Activated CD4-positive, CD25-positive, alpha-beta regulatory T cell (primary cell): ENCODE results near the gene SSH2.

ENCODE experiments used
- DNase-seq, 4 experiments: peaks; one replicate each; lab custom pipeline; 2025; lab: John Stamatoyannopoulos, UW

SSH2 gene

DNA sequence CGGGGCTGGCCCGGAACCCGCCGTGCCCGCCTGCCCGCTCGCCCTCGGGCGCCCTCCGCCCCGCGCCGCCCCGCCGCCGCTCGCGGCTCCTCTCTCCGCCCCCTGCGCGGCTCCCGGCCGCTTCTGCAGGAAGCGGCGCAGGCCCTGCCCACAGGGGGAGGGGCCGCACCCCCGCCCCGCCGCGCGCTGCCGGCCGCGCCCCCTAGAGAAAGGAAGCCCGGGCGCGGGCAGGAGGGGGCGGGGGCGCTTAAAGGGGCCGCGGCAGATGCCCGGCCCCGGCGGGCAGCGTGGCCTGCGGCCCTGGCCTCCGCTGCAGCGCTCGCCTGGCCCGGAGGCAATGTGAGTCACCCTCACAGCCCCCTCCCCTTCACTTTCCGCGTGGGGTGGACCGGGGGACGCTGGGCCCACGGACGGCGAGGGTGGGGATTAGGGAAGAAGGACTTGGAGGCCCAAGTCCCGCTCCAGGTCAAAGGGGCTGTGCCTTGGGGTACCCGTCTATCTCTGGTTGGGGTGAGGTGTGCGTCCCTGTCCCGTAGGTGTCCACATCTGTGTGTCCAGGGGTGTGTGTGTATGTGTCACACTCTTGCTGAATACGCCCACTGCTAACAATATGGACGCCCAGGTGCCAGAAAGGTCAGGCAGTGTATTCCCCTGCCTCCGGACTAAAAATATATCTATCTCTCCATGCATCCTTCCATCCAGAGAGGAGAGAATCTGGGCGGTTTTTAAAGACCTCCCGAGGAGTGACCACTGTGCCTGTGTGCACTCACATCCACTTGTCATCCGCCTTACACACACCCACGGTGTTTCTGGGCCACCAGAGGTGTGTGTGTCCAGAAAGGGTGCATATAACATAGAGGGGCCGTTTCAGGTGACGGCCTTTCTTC lies 340.3 kb downstream of the SSH2 start, which contains the start of gene GIT1:
Gene GIT1, minus strand, starts transcription at position 125 of the 887 bp plus-strand sequence. CDS start 270 bp downstream, outside the sequence.
- DNase-seq: peak; percentile 56 to 83 (median 74)

DNA sequence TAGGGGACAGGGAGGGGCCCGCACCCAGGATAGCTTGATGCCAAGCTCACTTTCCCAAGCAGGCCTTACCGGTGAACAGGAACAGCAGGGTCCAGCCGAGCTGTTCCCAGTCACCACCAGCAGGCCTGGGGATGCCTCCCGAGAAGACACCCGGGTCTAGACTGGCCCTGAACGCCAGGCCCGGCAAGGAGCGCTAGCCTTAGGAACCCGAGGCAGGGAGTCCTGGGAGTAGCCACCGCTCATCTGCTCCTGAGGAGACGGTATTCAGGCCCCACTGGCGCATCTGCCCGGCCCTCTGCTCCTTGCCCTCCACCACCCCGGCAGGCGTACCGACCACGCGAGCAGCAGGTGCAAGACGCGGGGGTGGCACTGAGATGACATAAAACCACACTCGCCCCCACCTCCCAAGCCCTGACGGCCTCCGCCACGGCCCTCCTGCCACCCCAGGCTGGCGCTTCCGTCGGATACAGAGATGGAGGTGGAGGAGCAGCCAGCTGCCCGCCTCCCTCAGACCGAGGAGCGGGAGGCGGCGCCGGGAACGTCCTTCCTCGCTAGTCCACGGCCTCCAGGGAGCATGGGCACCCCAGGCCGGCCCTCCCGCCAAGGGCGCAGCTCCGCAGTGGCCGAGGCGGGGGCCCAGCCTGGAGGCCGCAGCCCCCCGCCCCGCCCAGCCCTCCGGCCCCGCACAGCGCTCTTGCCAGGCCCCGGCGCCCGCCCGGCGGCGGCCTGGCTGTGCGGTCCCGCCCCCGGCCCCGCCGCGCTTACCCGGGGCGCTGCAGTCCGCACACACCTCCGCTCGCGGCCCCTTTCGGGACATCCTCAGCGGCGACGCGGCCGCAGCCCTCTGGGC lies 341.2 kb downstream of the SSH2 start:
- peak in 1 of 4 experiments; percentile 22 for DNase-seq

DNA sequence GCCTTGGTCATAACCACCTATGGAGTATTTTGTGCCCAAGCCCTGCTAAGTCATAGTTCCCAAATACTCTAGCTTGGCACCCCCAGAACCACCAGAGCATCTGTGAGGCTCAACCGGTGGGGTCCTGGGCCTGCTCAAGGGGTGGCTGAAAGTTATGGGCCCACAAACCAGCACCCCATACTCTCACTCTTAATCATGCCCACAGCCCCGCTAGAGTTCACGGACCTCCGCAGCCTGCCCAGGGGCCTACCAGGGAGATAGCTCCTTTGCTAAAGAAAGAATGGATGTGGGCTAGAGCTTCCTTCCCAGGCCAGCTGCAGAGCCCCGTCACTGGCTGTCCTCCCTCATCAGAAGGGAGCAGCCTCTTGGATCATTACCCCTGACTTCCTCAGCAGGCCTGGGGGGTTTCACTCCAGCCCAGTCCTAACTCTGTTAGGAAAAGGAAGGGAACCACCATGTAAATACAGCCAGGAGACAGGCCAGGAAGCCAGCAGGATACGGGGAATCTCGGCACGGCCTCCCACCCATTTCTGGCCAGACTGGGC lies 341.9 kb downstream of the SSH2 start:
- no peak for DNase-seq

DNA sequence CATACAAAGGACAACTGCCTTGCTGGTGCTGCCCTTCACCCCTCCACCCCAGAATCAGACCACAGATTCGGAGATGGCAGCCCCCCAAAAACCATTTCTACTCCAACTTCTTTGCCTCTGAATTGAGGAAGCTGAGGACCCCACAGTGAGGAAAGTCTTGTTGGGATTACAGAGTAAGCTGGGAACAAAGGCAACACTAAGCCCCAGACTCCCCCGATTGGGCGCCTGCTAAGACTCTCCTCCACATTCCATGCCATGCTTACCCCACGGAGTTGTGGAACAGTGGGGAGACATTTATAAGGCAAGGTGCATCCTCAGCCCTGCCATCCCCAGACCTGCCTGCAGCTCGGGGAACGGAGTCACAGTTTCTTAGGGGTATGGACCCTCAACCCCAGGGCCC lies 342.4 kb downstream of the SSH2 start:
- no peak for DNase-seq

DNA sequence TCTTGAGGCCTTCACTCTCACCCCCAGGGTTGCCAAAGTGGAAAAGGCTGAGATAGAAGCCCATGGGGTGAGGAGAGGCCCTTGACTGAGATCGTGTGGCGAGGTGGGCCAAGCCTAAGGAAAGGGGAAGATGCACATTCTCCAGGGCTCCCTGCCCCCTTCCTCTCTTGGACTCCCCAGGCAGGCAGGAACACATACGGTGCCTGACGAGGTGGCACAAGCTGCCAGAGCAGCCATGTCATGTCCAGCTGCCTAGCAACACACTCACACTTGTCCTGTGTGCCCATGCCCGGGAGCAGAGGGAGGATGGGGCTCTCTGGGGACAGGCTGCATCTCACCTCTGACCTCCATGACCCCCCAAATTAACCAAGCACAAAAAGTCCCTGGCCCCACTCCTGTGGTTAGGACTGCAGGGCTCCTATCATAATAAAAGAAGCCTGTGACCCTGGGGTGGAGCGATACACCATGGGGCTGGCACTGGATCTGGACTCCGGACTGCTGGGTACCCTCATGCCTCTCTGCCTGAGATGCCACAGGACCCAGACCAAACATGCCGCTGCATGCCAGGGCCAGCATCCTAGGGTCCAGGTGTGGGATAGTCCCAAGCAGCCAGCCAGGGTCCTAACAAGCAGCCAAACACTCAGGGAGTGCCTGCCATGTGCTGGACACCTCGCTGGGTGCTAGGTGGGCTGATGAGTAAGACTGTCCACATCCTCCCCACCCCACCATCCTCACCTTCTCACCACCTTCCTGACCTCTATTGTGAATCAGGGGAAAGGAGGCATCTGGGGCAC lies 343.2 kb downstream of the SSH2 start:
- DNase-seq: no peak

DNA sequence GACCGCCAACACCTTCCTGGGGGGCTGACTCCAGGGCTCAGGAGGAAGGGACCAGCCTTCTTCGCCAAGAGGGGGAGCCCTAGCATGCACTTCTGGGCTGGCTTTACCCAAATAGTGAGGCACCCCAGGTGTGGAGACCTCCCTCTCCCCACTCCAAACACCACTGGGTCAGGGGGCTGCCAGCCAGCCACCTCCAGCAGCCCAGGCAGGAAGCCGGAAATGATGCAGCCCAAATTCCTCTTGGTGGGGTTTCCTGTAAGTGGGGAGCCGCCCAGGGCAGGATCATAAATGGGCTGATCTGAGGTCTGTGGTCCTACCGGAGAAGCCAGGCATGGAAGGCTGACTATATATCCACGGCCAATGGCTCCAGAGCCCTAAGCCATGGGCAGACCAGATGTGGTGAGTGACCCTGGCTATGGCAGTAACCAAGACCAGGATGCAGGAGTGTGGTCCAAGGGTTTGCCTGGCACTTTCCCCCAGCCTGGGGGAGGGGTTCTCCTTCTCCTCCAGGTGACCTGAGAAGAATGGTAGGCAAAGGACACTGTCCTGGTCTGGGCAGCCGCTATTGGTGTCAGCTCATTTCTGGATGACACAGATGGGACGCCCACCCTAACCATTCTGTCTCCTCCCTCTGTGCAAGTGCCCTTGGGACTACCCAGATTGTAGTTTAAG lies 344.8 kb downstream of the SSH2 start:
- no peak for DNase-seq

DNA sequence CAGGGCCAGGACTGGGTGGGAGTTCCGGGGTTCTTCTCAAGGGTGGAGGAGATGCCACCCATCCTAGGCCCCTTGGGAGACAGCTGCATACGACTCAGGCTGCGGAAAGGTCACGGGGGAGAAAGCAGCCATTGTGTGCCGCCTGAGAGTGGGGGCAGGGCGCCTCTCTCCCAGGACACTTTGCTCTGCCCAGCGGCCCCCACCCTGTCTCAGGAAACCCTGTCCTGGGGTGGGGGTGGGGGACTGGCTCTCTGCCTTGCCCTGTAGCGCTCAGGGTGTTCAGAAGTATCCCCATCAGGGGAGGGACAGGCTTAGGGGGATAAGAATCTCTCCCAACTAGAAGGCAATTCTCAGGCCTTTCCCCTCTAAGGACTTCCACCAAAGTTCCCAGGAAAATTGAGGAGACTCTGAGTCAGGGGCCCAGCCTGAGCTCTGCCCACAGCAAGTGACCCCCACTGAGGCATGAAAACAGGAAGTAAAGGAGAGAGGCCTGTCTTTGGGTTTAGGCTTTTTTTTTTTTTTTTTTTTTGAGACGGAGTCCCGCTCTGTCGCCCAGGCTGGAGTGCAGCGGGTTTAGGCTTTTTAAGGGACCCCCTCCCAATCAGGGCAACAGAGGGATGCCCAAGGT lies 345.5 kb downstream of the SSH2 start:
- no peak for DNase-seq

DNA sequence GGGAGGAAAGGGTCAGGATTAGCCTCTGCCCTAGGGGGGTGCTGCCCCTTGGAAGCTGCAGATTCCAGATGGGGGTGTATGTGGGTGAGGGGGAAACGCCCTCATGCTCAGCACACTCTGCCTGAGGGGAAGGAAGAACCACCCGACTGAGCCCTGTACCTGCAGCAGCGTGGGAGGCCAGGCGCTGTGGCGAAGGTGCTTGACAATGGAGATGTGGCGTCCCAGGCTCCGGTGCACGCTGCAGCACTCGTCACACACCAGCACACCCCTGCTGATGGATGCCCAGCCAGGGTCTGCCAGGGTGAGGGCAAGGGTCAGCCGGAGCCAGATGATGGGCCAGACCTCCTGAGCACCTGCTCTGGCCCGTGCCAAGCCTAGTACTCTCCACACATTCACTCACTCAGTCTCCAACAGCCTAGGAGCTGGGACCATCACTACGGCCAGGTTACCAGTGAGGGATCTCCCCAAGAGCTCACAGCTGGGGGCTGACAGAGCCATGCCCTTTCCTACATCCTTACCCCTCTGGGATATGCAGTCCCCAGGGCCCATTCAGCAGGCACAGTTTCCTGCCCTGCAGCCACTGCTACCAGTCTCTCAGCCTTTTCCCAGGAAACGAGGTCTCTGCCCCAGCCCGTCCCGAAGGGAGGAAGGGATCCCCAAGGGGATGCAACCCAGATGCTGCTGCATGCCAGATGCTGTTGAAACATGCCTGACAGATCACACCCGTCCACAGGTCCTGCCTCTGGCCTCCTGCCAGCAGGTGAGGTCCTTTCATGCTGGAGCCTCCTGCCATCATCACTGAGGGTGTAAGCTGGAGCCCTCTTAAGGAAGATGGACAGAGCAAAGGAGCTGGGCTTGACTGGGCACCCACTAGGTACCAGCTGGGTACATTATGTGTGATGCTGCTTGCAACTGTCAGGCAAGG lies 346.4 kb downstream of the SSH2 start:
- DNase-seq: no peak

DNA sequence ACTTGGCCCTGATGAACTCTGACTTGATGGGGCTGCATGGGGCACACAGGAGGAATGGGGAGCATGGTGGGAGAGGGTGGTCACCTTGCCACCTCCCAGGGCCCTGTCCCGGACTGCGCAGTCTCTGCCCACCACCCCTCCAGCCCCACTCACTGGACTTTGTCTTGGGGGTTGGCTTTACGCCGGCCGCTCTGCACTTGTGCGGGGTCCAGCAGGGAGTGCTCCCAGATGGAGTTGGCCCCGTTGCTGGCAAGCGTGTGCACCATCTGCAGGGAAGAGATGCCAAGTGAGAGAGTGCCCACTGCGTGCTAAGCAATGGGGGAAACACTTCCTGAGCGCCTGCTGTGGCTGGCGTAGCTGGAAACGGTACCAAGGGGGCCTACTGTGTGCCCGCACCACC lies 347.3 kb downstream of the SSH2 start:
- no peak for DNase-seq

DNA sequence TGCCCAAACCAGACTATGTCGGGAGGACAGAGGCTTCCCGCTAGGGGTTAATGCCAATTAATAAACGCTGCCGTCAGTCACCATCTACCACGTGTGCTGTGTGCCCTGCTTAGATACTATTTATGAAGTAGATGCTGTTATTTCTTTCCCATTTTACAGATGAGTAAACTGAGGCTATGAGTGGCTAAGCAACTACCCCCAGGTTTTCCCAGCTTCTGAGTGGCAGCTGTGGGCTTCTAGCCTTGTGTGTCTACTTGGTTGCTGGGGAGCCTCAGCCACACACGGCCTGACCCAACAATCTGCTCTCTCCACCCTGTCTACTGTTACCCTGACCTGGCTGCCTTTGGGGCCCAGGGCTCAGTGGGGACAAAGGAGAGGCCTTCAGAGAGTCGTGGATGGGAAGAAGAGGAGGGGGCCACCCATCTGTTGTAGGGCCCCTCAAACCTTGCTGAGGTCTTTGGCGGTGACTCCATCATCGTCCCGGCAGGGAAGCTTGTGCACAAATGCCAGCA lies 347.7 kb downstream of the SSH2 start:
- DNase-seq: no peak

DNA sequence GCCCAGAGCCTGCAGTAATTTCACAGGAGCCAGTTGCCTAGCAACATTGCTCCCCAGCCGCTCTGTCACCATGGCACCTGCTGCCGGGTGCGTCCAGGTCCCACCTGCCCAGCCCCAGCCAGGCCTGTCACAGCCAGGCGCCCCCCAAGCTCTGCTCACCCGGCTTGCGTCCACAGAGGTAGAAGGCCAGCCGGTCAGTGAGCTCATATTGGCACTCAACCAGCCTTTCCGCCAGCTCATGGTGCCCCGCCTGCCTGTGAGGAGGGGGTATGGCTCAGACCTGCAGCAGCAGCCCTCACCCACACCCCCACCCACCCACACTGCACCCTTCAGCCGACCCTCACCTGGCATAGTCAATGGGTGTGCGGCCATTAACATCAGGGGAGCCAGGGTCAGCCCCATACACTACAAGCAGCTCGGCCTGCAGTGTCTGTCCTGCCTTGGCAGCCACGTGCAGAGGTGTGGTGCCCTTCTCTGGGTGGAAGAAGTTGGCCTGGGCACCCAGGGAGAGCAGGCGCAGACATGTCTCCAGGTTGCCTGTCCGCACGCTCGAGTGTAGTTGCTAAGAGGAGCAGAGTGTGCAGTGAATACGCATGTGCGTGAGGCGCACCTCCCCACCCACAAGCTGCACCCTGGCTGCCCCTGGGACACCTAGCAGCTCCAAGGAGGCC lies 348.3 kb downstream of the SSH2 start:
- no peak for DNase-seq

DNA sequence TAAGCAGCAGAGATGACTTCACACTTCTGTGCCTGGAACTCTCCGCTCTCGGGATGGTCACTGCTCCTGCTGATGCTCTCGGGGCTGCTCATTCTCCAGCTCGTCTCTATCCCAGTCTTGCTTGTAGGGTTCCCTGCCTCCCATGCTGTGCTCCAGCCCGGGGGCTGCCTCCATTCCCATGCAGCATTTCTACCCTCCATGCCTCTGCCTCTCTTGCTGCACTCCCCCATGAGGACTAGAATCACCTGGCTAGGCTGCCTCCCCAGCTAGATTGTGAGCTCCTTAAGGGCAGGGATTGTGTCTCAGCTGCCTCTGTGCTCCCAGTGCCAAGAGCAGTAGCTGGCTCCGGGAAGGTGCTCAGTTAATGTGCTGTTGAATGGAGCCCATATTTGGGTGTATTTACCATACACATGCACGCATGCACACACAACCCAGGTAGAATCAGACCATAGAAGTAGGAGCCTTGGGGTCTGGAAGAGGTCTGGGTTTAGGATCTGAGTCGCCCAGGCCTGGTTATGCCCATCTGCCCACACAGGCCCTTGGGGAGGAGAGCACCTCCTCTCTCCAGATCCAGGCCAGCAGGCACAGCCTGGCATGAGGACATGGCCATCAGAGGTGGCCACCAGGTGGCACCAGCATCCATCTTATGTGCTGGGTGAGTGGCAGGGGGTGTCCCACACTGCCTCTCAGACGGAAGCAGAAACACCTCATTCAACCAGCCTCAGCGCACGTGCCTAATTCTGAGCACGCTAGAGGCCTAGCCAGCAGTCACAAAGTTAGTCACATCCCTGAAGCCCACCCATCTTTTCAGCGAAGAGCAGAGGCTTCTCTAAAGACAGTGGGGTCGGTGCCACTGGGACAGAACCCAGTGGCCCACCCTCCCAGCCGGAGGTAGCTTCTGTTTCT lies 349.9 kb downstream of the SSH2 start:
- peak; percentile 77 to 86 (median 80) for DNase-seq

DNA sequence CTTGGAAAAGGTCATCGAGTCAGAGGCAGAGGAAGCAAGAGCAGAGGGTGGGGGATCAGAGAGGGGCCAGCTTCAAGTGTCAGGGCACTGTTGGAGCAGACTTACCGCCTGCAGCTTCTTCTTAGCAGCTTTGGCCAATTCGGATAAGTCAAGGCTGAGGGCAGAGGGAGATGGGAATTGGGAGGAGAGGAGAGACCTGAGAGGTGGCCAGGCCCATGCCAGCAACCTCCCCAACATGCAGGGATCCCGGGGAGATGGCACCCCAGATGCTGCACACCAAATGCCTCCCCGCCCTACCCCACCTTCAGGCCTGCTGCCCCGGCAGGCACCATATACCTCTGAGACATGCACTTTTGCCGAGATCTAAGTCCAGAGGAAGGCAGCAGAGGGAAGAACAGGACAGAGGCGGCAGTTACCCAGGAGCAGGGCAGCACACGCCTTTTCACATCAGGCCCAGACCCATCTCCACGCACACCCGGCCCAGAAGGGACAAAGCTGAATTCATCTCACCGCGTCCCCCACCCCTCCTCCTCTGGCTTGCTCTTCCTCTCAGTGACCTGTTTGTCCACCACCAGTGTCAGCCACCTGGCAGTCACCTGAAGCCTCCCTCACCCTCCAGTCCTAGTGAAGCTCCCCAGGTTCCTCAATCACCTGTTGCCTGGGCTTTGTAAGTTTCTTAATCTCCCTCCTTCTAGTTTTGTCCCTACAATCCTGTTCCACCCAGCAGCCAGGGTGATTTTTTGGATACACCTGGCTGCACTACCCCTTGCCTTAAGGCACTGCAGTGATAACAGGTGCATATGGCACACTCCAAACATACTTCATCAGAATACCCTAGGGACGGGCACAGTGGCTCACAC lies 351.2 kb downstream of the SSH2 start:
- no peak for DNase-seq

DNA sequence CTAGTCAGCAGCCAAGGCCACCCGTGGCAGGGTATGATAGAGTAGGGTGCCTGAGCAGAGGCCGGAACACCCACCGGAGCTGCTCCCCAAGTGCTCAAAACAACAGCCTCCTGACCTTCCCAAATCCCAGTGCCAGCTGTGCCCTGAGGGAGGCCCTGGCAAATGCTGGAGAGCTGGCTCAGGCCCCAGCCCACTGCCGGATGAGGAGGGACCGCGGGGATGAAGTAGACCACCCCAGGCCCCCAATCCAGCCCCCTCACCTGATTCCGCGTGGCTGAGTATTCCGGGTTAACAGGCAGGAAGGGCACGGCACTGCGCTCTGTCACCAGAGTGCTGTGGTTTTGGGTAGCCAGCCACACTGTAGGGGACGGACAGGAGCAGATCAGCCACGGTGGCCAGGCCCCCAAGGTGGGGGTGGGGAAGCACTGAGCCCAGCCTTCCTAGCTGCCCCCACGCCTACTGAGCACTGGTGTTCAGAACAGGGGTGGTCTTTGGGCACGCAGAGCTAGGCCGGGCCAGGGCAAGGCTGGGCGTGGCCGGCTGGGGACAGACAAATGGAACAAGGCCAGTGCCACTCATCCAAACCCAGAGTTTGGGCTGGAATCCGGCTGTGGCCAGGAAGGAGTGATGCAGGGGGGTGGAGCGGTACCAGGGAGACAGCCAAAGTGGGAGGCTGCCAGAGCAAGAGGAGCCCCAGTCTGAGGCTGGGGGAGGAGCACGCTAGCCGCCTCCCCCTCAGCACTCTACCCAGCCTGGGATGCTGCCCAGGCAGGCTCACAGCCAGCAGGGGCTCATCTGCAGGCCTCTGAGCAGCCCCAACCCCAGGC lies 352.4 kb downstream of the SSH2 start:
- DNase-seq: no peak

DNA sequence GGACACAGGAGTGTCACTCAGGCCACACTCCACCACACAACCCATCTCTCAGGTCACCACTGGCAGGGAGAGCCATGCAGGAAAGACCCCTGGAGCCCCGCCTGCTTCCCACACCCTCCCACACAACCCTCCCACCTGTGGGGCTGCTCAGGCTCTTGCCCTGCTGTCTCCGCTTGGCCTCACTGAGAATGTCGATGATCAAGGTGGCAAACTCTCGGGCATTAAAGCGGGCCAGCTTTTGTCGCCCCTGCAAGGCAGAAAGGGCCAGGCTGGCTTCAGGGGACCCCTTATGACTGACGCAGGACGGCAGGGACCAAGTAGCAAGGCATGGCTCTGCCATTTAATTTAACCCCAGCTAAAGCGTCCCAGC lies 353.0 kb downstream of the SSH2 start:
- no peak for DNase-seq
